Activated CD4-positive, alpha-beta T cell treated with anti-CD3 and anti-CD28 coated beads, Interleukin-2, amount 50 U/mL, for 48 hours (primary cell): ENCODE results near the gene NDE1.
"Not testable (repeated sequence)": the region's sequence is repeated elsewhere in the genome, so short reads cannot be mapped to it uniquely, and the experiment has no call there.

Experiments used
- DNase-seq, 2 experiments: peaks; one replicate each; pipeline ENCODE4 v3.0.0-alpha.2; 2020

NDE1 gene, protein sequence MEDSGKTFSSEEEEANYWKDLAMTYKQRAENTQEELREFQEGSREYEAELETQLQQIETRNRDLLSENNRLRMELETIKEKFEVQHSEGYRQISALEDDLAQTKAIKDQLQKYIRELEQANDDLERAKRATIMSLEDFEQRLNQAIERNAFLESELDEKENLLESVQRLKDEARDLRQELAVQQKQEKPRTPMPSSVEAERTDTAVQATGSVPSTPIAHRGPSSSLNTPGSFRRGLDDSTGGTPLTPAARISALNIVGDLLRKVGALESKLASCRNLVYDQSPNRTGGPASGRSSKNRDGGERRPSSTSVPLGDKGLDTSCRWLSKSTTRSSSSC

DNA sequence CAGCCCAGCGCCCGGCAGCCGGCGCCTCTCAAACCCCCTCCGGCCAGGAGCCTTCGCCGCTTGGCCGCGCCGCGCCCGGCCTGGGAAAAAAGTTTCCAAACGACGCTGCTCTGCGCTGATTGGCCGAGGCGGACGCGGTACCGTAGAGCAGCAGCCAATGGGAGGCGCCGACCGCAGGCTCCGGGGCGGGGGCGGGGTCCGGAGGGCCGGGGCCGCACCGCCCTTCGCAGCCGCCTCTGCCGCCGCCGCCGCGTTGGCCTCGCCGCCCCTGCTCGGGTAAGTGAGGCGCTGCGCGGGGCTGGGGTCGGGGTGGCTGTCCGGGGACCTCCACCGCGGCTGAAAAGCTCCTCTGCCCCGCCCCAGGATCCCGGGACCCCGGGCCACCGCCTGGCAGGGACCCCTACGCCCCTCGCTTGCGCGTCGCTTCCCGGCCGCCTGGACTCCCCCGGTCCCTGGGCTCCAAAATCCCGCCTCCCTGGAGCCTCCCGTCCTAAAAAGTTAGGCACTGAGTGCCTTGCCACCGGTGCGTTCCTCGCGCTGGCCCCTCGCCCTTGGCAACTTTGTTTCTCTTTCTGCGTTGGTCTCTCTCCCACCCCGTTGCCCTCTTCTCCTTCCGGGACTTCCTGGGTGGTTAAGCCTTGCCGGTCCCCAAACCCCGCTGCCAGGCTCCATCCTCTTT lies at the start of gene NDE1:
Gene NDE1, plus strand, starts transcription at position 227 of the 679 bp plus-strand sequence. CDS start 14,534 bp downstream, outside the sequence.
- peak; percentile 88 to 90 for DNase-seq

GRCh38 chr16:15601212-15601879 lies 48.7 kb upstream of the NDE1 start:
- no peak for DNase-seq

DNA sequence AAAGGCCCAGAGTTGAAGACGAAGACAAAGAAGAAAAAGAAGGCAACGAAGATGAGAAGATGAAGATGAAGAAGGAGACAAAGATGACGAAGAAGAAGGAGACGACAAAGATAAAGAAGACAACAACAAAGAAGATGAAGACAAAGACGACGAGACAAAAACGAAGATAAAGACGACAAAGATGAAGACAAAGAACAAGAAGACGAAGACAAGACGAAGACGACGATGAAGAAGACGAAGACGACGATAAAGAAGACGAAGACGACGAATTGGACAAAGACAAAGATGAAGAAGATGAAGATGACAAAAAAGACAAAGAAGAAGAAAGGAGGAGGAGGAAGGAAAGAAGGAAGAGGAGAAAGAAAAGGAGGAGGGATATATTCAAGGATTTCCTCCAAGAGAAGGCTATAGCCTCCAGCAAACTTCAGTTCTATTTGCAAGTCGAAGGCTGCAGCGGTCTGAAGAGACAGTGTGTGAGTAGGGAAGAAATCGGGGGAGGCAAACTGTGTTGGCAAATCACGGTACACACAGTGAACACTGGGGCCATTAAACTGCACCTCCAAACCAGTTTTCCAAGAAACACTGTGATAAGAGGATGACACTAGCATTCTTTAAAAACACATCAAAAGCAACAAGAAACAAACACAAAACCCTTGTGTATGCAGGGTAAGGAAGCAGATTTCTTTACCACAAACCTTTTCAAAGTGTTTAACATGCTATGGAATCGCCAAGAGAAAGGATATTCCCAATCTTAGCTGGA lies 47.6 kb upstream of the NDE1 start:
- DNase-seq, result no peak

GRCh38 chr16:15604460-15605440 lies 45.3 kb upstream of the NDE1 start:
- DNase-seq, result no peak

DNA sequence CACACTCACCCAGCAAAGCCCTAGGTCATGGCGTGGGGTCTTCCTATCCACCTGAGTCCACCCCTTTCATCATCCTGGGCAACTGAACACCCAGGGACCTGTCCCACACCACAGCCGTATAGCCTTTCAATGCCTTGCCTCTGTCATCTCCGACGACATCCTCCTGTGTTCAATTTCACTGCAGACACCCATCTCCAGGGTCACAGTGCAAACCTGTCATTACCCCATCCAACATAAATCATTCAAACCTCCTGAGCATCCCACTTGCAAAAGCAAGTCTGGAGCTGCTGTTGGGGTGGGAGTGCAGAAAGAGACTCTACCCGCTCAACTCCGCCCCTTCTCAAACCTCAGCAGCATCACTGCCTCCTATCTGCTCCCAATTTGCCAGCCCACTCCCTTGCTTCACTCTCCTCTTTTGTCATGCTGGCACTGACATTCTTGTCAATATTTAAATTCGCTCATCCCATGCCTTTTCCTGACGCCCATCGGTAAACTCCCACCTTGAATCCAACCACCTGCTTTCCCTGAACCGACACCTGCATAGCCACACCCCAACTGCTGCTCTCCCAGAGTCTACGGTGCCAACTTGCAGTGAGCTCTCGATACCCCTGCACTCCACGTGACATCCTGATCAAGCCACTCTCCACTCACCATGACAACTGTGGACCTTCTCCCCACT lies 44.1 kb upstream of the NDE1 start:
- DNase-seq, result no peak

DNA sequence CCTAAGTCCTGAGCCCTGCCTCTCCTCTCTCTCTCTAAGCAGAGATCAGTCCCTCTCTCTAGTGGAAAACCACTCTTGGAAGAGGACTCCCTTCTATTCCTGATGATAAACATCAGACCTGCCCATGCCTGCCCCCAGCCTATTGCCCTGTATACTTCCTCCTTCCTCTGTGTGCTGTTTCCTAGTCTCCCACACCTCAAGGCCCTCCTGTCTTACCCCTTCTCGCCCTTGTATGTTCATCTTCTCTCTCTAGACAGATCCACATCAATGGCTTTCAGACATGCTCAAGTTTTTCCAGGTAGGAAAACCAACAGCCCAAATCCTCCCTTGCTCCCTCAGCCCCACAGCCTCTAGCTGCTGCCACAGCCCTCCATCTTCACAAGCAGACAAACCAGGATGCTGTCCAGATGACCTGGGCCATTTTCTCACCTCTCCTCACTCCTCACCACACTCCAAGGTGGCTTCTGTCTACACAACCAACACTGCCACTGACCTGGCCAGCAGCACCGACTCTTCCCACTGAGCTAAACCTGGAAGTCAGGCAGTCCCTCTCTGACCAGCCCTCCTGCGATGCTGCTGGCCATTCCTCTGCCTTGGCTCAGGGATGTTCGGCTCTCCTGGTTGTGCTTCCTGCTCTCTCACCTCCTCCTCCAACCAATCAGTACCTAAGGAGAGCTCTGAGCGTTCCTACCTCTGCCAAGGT lies 43.4 kb upstream of the NDE1 start:
- DNase-seq, result no peak

DNA sequence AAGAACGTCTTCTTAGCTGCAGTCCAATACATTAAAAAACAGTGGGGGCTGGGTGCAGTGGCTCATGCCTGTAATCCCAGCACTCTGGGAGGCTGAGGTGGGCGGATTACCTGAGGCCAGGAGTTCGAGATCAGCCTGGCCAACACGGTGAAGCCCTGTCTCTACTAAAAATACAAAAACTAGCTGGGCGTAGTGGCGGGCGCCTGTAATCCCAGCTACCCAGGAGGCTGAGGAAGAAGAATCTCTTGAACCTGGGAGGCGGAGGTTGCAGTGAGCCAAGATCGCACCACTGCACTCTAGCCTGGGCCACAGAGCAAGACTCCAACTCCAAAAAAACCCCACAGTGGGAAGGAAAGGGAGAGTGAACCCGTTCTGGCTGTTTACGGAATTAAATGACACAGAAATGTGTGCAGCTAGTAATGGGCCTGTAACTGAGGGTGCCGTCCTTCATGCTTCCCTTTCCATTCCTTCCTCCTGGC lies 42.8 kb upstream of the NDE1 start:
- not testable (repeated sequence) for DNase-seq

DNA sequence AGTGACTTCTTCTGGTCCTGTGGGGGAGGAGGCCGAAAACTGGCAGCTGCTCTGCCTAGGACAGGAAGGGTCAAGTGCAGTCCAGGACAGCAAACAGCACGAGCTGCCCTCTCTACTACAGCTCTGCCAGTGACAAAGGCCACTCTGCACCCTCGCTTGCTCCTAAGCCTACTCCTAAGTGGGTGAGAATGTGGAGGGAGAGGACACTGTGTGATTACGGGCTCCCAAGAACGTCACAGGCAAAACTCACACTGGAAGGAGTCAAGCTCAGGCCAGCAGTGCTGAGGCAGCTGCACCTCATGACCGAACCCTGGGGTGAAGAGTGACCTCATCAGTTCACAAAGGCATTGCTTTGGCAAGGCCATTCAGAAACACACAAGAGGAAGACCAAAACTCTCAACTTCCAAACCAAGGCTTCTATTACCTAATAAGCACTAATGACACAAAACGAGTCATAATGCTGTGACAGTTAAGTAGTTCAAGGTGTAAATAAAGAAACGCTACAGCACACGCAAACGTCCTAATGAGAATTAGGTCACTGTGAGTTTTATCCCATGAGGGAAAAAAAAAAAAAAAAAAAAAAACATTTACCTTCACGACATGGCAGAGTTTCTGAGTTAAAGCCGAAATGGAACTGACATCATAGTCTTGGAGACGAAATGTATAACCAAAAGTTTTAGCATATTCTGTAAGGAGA lies 42.2 kb upstream of the NDE1 start:
- DNase-seq, result no peak

GRCh38 chr16:15608398-15609285 lies 41.4 kb upstream of the NDE1 start:
- no peak for DNase-seq

GRCh38 chr16:15609286-15609649 lies 40.8 kb upstream of the NDE1 start:
- DNase-seq, result no peak

GRCh38 chr16:15610369-15610871 lies 39.6 kb upstream of the NDE1 start:
- peak in 1 of 2 experiments; percentile 21 for DNase-seq

DNA sequence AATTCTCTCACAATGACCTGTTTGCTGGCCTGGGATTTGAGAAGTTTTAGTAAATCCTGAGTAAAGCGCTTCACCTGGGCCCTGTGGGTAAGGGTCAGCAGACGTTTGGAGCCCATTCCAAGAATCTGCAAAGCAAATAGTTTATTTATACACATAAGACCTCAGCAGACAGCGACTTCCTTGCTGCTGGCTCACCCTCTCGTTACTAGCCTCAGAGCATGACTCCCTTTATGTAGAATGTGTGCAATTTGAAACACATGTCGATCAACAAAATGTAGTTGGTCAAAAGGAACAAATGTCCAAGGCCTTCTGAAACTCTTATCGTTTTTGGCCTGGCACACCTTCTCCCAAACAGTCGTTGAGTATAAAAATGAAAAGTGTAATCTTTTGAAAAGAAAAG lies 38.4 kb upstream of the NDE1 start:
- DNase-seq, result no peak

DNA sequence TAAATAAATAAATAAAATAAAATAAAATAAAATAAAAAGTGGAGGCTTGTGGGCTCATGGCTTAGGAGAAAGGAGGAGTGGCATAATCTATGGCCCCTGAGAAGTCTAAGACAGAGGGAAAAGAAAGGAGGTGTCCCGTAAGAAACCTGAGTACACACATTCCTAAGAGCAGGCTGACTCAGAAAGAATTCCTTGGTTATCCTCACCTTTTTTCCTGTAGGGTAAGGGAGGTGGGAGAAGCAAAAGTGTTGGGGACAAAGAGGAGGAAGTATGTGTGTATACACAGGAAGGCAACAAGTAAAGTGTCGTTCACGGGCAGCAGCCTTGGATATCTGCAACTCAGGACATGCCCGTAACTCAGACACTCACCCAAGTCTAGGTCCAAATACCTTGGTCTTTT lies 36.4 kb upstream of the NDE1 start:
- DNase-seq, result no peak

DNA sequence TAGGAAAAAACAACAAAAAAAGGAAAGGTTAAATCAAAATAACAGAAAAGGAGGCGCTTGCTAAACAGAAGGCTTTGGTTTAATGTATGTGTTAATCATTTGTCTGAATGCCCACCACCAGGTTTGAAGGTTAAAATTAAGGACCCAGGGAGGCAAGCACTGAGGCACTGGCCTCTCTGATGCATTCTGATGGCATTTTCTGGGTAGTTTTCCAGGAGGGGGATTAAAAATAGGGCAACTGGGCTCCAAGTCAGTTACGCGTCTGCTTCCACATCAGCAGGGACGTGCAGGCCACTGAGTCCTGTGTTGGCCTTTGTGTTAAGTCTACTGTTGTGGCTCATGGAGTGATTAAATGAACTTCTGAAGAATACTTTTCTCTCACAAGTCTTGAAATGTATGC lies 34.0 kb upstream of the NDE1 start:
- no peak for DNase-seq

GRCh38 chr16:15616475-15617165 lies 33.4 kb upstream of the NDE1 start:
- no peak for DNase-seq

DNA sequence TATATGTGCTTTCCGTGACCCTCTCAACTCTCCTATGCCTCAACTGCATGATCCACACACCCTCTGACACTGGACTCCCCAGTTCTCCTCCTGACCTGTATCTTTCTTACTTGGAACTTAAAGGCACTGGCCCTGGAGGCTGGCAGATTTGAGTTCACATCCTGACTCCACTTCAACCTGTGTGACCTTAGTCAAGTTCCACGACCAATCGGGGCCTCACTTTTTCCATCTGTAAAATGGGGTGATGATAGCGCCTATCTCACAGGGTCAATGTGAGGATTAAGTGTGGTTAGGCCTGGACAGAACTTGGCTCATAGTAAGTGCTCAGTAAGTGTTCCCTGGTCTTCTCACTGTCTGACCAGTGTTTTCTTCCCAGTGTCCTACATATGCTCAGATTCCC lies 32.1 kb upstream of the NDE1 start:
- DNase-seq, result no peak

DNA sequence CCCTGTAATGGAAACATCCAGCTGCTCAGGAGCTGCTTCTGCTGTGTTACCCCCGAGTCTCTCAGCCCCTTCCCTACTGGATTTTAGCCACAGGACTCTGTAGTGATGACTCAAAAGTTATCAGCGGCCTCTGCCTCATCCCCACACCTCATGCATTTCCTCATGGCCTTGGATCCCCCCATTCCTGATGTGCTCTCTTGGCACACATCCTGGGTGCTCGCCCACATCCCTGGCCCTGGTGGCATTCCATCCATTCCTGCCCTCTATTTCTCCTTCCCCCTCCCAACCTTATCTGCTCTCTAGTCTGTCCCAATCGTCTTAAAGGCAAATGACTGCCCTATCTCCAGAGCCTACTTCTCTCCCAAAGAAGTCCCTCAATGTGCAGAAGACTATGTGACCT lies 31.7 kb upstream of the NDE1 start:
- DNase-seq, result no peak

GRCh38 chr16:15620611-15621195 lies 29.3 kb upstream of the NDE1 start:
- DNase-seq, result no peak
